Peyer's patch (tissue), 4 donors: ENCODE results near the gene FAM89A.

Experiments used
- CTCF ChIP-seq, 6 experiments: fragments of 450-650 bp in 4 of 6; fragments of 200-600 bp in 2 of 6; sonication (generic) in 1 of 6; IDR thresholded peaks; one replicate each; pipeline ENCODE4 v1.5.1; 2017 to 2019; ENCODE audit warnings: antibody characterized with exemption in 6 of 6, mild to moderate bottlenecking in 3 of 6, moderate library complexity in 1 of 6
- POLR2A ChIP-seq, 2 donors: fragments of 450-650 bp; IDR thresholded peaks; one replicate each; pipeline ENCODE4 v1.5.1; 2017; ENCODE audit warnings: antibody characterized with exemption in 2 of 2, mild to moderate bottlenecking in 2 of 2, moderate library complexity in 2 of 2

- TF ChIP-seq CTCF (IDR thresholded peaks at IDR 0.05) (no peak), POLR2A (IDR thresholded peaks at IDR 0.05) (no peak)
These were observed 33.3 kb upstream of the FAM89A start for GRCh38 chr1:231073331-231073730.
